Measurements from ENCODE around the gene HLA-DOB.

The HLA-DOB gene

DNA sequence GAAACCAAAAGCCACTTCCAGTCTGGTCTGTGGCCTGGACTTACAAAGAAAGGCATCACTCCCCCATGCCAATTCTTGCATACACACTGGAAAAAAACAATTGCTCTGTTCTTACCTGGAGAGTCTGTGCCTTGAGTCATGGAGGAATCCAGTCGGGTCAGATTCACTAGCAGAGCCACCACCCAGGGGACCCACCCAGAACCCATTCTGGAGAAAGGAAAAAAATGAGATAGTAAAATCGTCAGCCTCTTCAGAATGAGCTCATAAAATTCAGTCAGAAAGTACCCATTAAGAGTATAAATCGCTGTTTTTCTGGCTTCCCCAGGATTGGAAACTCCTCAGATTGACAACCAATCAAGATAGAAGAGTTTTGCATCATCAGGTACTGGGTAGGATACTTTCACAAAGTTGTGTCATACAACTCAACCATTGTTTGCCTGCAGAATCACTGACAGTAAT, at the start of gene HLA-DOB:
HLA-DOB (minus strand) TSS at position 257 of the 459 bp plus-strand sequence; CDS start at position 206, 51 bp downstream.
- no peak for DNase-seq (ENCODE audit: low spot score)

DNA sequence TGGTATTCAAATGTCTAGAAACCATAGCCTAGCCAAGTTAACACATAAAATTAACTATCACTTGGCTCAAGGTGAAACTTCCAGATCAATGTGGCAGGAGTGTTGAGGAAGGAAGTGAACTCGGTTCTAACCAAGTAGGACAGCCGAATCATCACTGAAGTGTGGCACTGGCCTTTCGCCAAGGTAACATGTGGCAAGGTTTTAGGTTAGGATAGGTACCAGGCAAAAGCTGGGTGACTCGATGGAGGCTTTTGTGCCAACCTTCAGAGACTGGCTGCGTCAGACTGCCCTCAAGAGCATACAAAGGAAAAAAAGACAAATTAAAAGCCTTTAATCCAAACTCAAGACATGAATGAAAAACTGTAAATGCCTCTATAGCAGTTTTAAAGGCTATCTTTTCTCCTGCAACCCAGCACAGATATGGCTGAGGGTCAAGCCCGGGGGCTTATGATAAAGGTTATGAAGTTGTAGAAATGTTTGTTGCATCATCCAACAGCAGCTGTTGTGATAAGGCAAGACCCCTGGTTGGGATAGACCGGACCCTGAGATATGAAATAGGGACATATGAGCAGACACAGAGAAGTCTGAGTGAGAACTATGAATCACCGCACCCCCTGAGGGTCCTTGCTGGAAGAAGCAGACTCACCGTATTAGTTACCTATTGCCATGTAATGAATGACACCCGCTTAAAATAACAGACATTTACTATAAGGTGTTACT, 49.1 kb upstream of the HLA-DOB start:
- DNase-seq (ENCODE audit: low spot score), result no peak

DNA sequence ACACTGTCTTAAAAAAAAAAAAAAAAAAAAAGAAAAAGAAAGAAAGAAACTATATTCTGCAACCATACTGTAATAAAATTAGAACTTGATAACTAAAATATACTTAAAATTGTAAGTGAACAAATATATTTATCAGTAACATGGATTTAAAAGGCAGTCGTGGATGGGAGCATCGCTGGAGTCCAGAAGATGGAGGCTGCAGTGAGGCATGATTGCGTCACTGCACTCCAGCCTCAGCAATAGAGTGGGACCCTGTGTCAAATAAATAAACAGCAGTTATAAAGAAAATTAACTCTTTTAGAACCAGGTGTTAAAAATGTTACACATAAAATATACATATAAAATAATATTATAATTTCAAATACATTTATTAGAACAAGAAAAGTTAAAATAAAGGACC, 45.9 kb upstream of the HLA-DOB start:
- no peak for DNase-seq (ENCODE audit: low spot score)

DNA sequence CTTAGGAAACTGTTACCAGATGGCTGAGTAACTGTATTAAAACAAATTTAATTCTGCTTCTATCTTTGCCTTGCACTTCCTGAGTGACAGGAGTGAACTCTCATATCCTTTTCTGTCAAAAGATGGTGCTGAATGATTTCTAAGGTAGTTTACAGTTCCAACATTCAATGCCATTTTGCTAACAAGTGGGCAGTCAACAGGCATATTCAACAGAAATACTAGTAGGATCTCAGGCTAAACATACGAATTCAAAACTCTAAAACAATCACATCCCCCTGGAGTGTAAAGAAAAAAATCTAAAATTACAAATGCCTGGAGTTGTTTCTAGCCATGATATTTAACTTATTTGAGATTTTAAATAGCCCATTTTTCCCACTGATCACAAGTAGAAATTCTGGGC, 43.9 kb upstream of the HLA-DOB start:
- DNase-seq (ENCODE audit: low spot score), result no peak

DNA sequence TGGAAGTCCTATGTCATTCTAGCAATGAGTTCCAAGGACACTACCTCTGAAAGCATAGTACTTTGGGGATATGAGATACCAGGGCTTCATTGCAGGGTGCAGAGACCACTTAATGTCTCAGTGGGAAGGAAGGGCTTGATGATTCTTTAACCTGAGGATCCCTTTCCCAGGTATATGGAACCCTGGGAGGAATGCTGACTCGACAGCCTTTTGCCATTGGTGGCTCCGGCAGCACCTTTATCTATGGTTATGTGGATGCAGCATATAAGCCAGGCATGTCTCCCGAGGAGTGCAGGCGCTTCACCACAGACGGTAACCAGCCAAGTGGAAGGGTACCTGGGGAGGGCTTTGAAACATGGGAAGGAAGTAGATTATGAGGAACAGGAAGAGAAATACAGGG, 41.4 kb upstream of the HLA-DOB start:
- DNase-seq (ENCODE audit: low spot score), result no peak

DNA sequence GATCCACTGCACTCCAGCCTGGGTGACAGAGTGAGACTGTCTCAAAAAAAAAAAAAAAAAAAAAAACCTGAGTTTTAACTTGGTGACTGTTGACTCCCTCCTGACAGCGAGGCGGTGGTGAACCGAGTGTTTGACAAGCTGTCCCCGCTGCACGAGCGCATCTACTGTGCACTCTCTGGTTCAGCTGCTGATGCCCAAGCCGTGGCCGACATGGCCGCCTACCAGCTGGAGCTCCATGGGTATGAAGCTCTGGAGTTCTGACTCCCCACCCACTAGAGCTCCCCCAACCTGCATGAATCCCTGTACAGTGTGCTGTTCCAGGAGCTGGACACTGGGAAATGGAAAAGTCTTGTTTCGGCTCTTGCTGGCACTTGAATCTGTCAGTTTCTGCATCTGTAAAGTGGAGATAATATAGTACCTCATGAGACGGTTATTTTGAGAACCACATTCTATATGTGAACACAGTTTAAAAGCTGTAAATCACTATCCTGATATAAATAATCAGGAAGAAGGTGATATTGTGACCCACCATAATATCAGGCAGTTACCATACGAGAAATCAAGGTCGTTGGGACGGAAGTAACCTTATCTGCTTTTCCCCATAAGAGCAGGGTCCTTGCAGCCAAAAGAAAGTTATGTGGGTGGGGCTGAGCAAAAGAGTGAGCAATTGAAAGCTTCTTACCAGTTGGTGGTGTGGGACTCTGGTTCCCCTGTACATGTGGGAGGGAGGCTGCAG, 40.5 kb upstream of the HLA-DOB start:
- no peak for DNase-seq (ENCODE audit: low spot score)

DNA sequence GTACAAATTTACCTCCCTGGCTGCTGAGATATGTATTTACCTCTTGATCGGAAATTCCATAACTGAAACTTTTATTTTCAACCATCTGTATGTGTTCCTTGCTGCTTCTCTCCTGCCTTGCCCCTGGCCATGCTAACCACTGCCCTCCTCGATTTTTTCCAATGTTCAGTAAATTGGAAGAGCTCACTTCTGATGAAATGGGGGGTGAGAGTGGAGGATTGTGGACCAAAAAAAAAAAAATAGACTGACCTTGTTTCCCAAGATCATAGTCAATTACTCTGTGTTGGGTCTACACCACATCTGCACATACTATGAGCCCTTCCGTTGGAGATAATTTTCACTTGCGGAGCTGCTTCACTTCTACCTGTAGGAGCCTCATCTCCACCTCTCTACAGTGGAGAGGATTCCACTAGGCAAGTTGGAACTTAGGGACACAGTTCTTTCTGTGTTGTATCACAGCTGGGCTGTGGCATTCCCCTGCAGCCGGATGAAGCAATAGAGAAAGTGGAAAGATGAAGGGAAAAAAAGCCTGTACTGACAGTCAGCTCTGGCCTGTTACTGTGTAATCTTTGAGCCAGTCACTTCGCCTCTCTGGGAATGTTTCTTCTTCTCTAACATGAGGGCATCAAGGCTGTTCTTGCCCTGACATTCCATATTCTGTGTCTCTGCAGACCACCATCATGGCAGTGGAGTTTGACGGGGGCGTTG, 38.8 kb upstream of the HLA-DOB start:
- no peak for DNase-seq (ENCODE audit: low spot score)

DNA sequence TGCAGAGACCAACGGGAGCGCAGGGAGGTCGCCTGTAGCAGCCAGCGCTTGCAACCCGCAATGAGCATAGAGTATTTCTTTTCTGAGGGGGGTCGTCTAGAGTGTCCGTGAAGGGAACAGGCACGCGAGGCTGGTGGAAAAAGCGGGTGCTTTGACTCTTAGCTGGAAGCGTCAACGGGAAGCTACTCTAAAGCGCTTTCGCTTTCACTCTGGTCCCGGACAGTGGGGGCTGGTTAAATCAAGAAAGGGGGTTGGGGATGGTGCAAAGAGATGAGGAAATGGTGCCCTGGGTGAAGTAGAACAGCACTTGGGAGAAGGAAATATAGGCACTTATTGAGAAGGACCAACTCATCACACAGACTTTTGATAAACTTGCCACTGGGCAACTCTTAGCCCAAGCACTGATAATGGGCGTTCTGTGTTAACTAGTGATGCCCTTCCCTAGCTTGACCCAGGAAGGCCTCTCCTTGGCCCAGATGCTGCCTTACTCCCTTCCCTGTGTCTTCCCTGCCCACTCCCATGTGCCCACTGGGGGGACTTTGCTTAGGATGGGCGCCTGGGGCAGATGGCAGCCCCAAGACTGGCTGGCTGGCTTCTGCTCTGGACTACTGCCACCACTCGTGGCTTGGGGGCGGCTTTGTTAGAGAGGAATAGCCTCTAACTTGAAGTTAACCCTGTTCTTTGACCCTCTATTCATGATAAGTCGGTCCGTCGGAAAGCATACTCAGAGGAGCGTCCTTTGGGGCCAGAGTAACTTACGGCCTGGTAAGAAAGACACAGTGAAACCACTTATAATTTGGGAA, 37.8 kb upstream of the HLA-DOB start:
- DNase-seq (ENCODE audit: low spot score), result peak; percentile 11

DNA sequence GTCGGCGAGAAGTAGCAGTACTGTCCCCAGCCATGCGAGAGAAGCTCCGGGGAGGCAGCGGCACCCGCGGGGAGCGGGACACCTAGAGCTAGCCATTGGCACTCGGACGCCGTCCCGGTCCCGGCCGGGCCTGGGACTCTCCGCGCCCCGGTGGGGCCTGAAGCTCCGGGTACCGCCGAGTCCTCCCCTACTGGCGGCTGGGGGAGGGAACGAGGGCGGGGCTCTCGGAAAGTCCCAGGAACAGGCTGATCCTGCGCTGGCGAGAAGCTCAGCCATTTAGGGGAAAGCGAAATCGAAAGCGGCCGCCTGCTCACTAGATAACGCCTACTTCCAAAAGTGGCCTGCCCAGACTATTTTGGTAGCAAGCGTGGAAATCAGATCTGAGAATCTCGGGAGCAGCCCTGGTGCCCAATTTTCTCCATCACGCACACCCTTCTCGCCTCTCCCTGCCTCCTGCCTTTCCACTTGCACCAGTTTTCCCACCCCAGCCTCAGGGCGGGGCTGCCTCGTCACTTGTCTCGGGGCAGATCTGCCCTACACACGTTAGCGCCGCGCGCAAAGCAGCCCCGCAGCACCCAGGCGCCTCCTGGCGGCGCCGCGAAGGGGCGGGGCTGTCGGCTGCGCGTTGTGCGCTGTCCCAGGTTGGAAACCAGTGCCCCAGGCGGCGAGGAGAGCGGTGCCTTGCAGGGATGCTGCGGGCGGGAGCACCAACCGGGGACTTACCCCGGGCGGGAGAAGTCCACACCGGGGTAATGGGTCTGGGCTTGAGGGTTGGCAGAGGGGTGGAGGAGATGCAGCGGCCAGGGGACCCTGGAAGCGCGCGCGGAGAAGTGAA, 37.0 kb upstream of the HLA-DOB start, which contains the start of the genes PSMB9 and TAP1:
PSMB9 (plus strand) TSS at position 652 of the 835 bp plus-strand sequence; CDS start at position 690, 38 bp downstream.
TAP1 (minus strand) TSS at position 164 of the 835 bp plus-strand sequence; CDS start at position 96, 68 bp downstream.
- DNase-seq (ENCODE audit: low spot score), result peak; percentile 93

DNA sequence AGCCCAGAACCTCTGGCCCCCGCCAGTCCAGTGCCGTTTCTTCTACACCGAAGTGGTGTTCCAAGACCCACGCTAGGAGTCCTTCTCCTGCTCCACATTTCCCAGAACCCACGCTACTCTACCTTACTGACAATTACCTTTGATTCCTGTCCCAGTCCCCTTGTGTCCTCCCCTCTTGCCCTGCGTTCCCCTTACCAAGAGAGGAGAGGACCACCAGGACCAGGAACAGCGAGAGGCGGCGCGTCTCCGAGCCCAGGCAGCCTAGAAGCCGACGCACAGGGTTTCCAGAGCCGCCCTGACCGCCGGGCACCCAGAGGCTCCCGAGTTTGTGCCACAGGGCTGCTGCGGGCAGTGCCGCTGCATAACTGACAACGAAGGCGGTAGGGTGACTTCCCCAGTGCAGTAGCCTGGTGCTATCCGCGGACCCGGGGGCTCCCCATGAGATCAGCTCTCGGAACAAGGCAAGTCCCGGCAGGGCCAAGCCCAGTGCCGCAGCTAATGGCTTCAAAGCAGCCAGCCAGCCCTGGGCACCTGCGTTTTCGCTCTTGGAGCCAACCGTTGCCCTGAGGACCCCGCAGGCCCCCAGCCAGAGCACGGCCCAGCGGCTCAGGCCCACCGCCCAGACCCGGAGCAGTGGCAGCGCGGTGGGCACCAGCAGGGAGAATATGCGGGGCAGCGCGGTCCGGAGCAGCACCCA, 36.2 kb upstream of the HLA-DOB start:
- peak; percentile 28 for DNase-seq (ENCODE audit: low spot score)

DNA sequence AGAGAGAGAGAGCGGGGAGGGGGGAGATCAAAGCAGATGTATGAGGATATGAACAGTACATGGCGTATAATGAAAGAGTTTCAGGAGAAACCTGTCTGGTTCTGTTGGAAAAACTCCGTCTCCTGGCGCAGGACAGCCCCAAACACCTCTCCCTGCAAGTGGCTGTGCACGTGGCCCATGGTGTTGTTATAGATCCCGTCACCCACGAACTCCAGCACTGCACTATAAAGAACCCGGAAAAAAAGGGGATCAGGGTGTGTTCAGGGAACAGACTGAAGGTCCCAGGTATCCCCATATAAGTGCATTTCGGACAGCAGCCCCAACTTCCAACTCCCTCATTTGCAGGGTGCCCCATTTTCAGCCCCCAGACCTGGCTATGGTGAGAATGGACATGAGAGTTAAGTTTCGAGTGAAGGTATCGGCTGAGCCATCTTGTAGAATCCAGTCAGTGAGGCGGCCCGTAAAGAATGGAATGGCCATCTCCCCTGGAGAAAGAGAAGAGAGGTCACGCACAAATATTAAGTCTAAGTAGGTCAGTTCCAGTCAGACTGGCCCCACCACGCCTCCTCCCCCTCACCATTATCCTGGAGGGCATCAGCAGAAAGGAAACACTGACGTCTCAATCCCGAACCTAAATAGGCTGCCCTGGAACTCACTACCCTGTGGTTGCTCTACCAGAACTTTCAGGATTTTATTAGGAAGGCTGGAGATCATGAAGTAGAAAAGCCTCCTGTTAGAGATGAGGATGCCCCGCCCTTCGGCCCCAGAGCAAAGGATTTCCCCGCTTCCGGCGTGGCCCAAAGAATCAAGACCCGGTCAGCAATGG, 35.4 kb upstream of the HLA-DOB start:
- DNase-seq (ENCODE audit: low spot score), result no peak

DNA sequence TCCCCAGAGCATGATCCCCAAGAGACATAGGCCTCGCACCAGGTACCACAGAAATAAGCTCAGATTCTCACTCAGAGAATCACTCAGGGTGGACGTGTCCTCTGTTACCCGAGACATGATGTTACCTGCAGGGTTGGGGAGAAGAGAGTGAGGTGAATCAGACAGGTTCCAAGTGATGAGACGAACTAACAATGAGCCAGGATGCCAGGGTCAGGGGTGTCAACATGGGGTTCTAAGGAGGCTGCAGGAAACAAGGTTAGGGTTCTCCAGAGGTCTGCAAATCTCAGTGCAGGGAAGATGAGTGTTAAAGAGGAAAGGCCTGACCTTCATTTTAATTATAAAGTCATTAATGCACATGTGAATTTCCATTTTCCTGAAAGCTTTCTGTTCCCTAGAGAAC, 34.2 kb upstream of the HLA-DOB start:
- DNase-seq (ENCODE audit: low spot score), result no peak

DNA sequence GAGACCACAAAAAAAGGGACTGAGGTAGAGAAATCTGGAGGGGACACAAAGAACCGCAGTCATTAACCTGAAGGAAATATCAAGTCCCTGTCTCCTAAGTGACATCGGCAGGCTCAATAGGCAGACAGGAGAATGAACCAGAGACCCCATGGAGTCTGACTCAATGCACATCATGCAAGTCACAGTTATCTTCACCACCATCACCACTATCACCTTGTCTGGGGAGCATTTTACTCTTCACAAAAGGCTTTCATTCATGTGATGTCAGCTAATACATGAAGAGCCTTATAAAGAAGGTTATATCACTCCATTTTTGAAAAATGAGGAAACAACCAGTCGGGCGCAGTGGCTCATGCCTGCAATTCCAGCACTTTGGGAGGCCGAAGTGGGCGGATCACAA, 32.3 kb upstream of the HLA-DOB start:
- no peak for DNase-seq (ENCODE audit: low spot score)

DNA sequence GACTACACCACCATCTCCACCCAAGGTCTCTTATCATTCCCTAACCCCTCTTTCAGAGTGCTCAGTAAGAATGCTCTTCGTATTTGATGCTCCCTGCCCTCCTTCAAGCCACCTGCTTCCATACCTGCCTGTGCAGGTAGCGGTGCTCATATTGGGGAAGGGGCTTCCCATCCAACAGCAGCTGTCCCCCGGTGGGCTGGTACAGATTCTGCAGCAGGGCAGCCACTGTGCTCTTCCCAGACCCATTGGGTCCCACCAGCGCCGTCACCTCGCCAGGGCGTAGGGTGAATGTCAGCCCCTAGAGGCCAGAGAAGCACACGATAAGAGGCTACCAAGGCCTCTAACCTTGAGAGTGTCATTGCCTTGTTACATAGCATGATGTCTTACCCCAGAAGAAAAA, 31.0 kb upstream of the HLA-DOB start:
- DNase-seq (ENCODE audit: low spot score), result no peak

DNA sequence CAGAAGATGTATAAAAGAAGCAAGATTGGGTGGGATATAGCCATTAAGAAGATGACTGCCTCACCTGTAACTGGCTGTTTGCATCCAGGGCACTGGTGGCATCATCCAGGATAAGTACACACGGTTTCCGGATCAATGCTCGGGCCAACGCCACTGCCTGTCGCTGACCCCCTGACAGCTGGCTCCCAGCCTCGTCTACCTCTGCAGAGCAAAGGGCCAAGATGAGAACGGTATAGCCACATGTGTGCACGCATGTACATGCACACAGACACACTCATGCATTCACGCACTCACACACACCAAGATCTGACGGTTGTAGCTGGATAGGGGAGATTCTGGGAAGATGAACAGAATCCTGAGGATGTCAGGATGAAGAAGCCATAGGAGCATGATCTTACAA, 30.2 kb upstream of the HLA-DOB start:
- DNase-seq (ENCODE audit: low spot score), result no peak

DNA sequence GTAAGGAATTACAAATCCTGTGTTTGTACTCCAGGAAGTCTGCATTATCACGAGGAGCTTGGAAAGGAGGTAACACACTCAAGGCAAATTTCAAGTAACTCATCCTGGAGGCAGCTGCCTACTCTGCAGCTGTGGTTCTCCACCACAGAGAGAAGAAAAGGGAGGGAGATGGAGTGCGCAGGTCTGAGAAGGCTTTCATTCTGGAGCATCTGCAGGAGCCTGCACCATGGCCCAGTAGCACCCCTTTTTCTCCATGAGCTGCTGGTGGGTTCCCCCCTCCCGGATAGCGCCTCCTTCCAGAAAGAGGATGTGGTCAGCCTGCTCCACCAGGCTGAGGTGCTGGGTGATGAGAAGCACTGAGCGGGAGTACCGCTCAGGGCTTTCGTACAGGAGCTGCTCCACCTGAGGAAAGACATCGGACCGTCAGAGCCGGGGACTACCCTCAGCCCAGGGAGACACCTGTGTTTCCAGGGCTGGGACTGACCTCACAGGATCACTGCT, 28.6 kb upstream of the HLA-DOB start:
- no peak for DNase-seq (ENCODE audit: low spot score)

DNA sequence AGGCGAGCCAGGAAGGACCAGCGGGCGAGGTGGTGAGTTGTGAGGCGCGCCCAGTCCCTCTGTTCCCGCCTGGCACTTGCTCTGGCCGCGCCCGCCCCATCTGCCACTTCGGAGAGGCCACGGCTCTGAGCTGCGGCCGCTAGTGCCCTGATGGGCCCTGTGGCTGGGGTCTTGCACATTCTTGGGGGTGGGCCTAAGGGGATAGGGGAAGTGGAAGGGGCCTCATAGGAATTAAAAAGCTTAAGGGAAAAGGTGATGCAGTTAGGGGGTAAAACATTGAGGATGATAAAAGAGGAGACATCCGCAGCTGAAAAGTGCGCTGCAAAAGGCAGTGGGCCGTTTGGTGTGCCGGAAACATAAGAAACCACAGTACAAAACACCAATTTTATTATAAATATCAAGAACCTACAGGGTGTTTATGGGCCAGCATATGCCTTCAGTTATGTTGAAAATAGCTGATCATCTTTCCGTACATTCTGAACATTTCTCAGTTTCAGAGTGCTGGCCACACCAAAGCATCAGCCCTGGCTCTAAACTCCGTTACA, 28.1 kb upstream of the HLA-DOB start:
- DNase-seq (ENCODE audit: low spot score), result no peak

DNA sequence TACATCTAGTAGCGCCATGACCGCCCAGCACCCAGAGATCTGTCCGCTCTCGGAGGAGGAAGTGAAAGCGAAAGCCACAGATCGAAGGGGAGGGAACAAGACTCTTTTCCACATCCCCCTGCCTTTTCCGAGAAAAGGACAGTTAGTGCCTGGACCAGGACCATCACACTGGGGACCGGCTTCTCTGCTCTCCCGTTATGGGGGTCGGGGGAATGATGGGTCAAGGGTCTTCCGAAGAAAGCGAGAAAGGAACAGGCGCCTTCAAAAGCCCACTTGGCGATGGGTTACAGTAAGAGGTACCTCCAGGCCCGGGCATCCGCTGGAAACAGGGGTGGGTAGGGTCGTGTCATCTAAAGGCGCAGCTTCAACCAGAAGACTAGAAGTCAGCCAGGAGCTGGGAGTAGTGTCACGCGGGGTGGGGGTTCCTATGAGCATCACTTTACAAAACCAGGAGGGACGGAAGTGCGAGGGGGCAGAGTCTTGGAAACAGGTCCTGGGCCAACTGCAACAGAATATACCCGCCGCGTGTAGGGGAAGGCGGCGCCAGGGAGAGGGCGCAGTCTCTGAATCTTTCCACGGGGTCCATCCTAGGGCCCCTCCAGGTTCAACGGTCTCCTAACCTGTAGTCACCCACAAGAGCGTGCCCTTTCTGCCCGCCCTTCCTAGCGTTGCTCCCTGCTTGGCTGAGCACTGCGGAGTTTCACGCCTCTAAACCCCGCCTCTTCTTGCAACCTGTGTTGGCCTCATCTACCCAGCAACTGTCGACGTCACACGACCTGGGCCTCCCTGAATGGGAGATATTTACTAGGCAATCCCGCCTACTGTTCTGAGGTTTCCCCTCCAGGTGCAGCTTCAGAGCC, 27.4 kb upstream of the HLA-DOB start, which contains the start of gene PSMB8:
PSMB8 (minus strand) TSS at position 69 of the 860 bp plus-strand sequence; CDS start at position 18, 51 bp downstream.
- peak; percentile 73 for DNase-seq (ENCODE audit: low spot score)

Data from kidney capillary endothelial cell (primary cell).